Measurements from ENCODE around the gene ZSCAN12.
A peak's percentile ranks its signal among the peaks of the same experiment; 100 is the strongest.
"Not testable (repeated sequence)": the region's sequence is repeated elsewhere in the genome, so short reads cannot be mapped to it uniquely, and the experiment has no call there.

Gene ZSCAN12

DNA sequence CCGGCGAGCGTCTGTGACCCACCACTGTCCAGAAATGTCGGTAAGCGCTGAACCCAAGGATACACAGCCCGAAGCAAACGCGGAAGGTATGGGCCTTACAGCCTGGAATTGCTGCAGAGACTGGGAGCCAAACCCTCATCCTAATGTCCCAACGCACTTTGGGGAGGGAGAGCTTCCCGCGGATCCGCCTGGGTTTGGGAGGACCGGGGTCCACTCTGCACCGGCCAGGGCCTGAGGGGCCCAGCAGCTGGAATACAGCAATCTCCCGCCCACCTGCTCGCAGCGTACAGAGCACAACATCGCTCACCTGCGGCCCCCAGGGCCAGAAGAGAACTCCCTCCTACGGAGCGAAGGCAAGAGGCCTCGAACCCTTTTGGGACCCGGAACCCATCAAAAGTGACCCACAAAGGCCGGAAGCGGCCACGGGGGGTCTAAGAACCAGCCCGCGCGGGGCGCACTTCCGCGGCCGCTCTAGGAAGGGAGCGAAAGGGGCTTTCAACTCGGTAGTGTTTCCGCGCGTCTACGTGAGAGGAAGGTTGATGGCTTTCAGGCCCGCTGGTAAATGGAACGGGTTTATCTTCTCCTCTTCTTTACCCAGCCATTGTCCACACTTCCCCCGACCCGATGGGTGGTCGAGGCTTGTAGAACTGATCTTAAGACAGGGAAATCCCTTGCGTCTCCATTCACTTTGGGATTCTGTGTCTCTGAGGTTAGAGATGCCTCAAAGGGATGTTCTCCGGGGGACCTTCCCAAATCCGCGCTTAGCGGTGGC lies at the start of gene ZSCAN12:
Gene ZSCAN12, minus strand, starts transcription at position 398 of the 772 bp plus-strand sequence. CDS start 1,342 bp downstream, outside the sequence.
- DNase-seq (ENCODE audit: low read depth in 3 of 3) = peak; percentile 59 to 70 (median 65)

DNA sequence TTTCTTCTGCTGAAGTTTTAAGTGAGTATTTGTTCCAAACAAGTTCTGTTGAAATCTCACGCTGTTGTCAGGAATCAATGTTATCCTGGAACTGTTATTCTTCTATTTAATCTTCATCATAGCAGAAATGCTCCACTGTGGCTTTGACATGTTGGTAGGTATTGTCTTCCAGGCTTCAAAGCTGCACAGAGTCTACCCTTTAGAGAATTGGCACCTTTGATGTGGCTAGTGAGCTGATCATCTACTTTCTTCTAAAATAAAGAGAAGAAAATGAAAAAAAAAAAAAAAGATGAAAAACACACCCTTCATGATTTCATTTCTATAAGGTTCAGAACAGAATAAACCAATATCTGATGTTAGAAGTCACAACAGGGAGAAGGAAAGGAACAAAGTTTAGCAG lies 49.5 kb upstream of the ZSCAN12 start:
- no peak for DNase-seq (ENCODE audit: low read depth in 3 of 3)

- not testable (repeated sequence) for DNase-seq (ENCODE audit: low read depth in 3 of 3)
Measured at GRCh38 chr6:28447512-28447906, 48.0 kb upstream of the ZSCAN12 start.

- no peak for DNase-seq (ENCODE audit: low read depth in 3 of 3)
Measured at GRCh38 chr6:28446818-28447511, 47.4 kb upstream of the ZSCAN12 start.

DNA sequence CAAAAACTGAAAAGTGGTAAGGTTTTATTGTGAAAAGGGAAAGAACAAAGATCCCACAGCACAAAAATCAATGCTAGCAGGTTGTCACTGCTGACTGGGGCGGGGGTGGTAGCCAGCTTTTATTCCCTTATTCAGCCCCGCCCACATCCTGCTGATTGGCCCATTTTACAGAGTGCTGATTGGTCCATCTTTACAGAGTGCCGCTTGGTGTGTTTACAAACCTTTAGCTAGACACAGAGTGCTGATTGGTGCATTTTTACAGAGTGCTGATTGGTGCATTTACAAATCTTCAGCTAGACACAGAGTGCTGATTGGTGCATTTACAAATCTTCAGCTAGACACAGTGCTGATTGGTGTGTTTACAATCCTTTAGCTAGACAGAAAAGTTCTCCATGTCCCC lies 45.2 kb upstream of the ZSCAN12 start:
- DNase-seq (ENCODE audit: low read depth in 3 of 3) = not testable (repeated sequence)

DNA sequence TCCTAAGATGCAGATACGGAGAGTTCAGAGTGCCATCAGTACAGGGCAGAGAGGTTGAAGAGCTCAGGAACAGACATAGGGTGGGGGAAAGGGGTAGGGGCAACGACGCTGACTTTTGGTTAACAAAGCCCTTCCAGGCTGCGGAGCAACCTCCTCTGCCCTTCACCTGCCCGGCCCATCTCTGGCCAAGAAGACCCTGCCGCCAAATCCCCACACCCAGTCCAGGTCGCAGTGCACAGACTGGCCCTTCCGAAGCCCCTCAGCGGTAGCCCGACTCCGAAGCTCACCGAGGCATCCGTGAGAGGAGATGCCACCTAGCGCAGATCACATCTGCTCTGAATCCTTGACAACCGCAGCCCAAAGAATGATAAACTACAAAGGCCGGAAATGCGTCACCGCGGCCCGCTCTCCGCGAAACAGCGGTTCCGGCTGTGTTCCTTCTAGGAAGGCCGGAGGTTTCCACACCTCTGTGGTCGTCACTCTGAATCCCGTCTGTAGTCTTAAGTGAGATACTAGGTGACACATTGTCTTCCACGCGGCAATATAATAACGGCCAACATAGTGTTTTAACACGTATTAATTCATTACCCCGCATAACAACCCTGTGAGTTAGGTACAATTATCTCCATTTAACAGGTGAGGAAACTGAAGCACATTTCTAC lies 43.7 kb upstream of the ZSCAN12 start, which contains the start of gene ZSCAN23:
Gene ZSCAN23, minus strand, starts transcription at position 380 of the 662 bp plus-strand sequence. CDS start 7,225 bp downstream, outside the sequence.
- peak; percentile 38 to 67 (median 65) for DNase-seq (ENCODE audit: low read depth in 3 of 3)

DNA sequence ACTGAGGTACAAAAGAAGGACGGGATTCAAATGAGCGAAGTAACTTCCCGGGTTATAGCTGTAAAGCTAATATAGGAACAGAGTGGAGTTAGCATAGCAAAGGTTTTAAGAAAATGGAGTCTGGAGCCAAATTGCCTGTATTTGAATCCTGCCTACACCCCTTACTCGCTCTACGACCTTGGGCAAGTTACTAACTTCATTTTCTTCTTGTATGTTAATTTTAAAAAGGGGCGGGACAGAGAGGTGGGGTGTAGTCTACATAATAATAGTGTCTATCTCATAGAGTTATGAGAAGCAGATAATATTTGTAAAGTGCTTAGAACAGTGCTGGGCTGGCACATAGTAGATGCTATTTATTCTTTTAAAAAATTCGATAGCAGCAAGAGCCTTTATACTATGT lies 43.0 kb upstream of the ZSCAN12 start:
- DNase-seq (ENCODE audit: low read depth in 3 of 3) = no peak

GRCh38 chr6:28436404-28436803 lies 36.9 kb upstream of the ZSCAN12 start:
- DNase-seq (ENCODE audit: low read depth in 3 of 3) = no peak

DNA sequence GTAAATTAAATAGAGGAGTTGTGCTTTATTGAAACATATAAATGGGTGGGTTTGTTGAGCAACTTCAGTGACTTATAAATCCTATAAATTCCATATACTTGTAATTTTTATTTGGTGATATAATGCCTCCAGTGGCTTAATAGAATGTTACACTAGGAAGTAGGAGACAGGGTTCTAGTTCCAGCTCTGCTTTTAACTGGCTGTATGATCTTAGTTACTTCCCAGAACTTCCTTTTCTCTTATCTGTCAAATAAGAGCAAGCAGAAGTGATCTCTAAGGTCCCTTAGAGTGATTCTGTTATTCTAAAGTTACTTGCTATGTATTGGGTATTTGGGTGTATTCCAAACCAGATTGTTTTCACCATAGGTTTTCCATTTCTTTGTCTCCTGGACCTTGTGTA lies 33.6 kb upstream of the ZSCAN12 start:
- no peak for DNase-seq (ENCODE audit: low read depth in 3 of 3)

GRCh38 chr6:28429781-28430180 lies 30.2 kb upstream of the ZSCAN12 start:
- no peak for DNase-seq (ENCODE audit: low read depth in 3 of 3)

- no peak for DNase-seq (ENCODE audit: low read depth in 3 of 3)
Measured at GRCh38 chr6:28425944-28426541, 26.5 kb upstream of the ZSCAN12 start.

- DNase-seq (ENCODE audit: low read depth in 3 of 3) = no peak
Measured at GRCh38 chr6:28424163-28424562, 24.6 kb upstream of the ZSCAN12 start.

DNA sequence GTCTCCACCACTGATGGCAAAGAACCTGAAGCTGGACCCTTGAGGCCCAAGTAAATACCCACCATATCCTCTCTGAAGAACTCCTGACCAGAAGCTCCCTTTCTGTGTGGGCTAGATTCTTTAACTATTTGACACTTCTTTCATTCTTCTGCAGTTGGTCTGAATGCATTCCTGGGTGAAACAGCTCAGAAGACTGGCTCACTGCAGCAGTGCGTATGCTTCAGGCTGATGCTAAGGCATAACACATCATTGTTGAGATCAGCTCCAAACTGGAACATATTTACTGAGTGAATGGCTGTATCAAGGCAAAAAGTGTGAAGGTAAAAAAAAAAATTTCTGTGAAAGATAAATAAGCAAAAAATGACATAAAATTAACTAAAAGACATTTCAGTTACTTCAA lies 24.0 kb upstream of the ZSCAN12 start:
- DNase-seq (ENCODE audit: low read depth in 3 of 3) = no peak

GRCh38 chr6:28413681-28414080 lies 14.1 kb upstream of the ZSCAN12 start:
- DNase-seq (ENCODE audit: low read depth in 3 of 3) = no peak

DNA sequence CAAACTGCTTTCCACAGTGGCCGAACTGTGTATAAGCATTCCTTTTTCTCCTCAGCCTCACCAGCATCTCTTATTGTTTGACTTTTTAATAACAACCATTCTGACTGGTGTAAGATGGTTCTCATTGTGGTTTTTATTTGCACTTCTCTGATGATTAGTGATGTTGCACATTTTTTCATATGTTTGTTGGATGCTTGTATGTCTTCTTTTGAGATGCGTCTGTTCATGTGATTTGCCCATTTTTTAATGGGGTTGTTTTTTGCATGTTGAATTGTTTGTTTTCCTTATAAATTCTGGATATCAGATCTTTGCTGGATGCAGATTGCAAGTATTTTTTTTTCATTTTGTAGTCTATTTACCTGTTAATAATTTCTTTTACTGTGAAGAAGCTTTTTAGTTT lies 11.2 kb upstream of the ZSCAN12 start:
- no peak for DNase-seq (ENCODE audit: low read depth in 3 of 3)

DNA sequence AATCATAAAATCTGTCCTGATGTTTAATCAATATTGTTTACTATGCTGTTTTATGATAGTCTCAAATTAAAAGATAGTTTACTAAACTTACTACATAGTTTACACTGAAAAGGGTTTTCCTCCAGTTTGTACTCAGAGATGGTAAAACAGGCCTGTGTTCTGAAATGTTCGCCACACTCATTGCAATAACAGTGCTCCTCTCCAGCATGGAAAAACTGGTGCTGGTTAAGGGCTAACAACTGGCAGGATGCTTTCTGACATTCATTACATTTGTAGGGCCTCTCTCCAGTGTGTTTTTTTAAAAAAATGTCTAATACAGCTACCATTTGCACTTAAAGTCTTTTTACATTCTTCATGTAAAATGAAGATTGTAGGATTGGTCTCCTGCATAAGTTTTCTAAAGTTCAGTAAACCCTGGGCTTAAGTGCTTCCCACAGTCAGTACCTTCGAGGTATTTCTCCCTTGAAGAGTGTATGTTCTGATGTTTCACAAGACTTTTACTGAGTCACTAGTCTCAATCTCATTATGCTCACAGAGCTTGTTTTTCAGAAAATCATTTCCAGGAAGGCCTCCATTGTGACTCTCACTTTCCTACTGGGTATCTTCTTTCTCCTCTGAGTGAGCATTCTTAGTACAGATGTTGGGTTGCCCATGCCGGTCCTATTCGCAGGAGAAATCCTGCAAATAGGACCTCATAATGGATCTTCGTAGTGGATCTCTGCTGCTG lies 8.7 kb upstream of the ZSCAN12 start:
- no peak for DNase-seq (ENCODE audit: low read depth in 3 of 3)

DNA sequence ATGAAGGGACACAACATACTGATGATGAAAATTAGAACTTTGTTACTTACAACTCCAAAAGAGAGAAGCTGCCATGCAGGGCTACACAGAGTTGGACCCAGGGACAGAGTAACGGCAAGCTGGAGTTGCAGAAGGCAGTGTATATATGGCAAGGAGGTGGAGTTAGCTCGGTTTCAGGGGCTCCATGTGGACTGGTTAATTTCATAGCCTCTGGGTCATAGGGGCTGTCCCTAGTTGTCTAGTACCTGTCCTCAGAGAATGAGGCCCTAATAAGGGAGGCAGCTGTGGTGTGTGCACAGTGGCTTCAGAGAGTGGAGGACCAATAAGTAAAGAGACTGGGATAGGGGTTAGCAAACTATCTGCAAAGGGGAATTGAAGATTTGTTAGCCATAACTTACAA lies 7.9 kb upstream of the ZSCAN12 start:
- DNase-seq (ENCODE audit: low read depth in 3 of 3) = no peak

DNA sequence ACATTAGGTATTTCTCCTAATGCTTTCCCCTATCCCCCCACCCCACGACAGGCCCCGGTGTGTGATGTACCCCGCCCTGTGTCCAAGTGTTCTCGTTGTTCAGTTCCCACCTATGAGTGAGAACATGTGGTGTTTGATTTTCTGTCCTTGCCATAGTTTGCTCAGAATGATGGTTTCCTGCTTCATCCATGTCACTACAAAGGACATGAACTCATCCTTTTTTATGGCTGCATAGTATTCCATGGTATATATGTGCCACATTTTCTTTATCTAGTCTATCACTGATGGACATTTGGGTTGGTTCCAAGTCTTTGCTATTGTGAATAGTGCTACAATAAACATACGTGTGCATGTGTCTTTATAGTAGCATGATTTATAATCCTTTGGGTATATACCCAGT lies 4.4 kb upstream of the ZSCAN12 start:
- not testable (repeated sequence) for DNase-seq (ENCODE audit: low read depth in 3 of 3)

DNA sequence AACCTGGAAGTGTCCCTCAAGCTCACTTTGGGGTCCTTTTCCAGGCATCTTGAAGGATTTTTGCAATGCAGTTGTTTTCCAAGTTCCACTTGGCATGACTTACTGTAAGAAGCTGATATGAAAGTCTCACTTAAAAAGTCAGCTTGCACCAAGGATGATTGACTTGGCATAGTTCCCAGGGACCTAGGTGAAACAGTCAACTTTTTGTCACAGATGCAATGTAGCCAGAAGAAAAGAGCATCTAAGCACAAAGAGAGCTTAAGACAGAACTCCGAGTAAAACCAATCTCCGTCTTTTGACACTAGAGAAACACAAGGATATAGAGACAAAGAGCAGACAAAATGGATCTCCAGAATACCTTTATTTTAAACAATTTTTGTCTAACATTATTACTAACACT lies 2.6 kb upstream of the ZSCAN12 start:
- DNase-seq (ENCODE audit: low read depth in 3 of 3) = no peak

- no peak for DNase-seq (ENCODE audit: low read depth in 3 of 3)
Measured at GRCh38 chr6:28401172-28401571, 1.6 kb upstream of the ZSCAN12 start.

- DNase-seq (ENCODE audit: low read depth in 3 of 3) = no peak
Measured at GRCh38 chr6:28400122-28400451, 540 bp upstream of the ZSCAN12 start.

DNA sequence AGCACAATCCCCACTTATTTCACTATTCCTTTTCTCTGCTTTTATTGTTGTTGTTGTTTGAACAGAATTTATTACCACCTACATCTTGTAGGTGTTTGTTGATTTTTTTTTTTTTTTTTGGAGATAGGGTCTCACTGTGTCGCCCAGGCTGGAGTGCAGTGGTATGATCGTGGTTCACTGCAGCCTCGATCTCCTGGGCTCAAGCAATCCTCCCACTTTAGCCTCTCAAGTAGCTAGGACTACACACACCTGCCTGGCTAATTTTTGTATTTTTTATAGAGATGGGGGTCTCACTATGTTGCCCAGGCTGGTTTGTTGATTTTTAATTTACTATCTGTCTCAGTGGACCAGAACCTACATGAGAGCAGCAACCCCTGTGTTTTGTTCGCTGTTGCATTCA lies 3.6 kb downstream of the ZSCAN12 start:
- DNase-seq (ENCODE audit: low read depth in 3 of 3) = no peak
